HCT116 (cell line): ENCODE measurements around the gene ATG9A. TPM values are rescaled to one million over a fixed set of nuclear protein-coding genes. Genes with fewer than 3 reads are reported as not detected.

Experiments
- ATAC-seq: fragments of 200-7000 bp; cut with Tn5 transposase; 2 replicates; pipeline ENCODE4 v1.9.1; 2020; ENCODE audit warnings: mild to moderate bottlenecking, moderate library complexity
- BruUV-seq: library from RNA; stranded (reverse); fragments of 400-500 nt; replicated peaks from 2 replicates; lab custom pipeline; 2021; lab: Mats Ljungman, UMichigan
- CTCF ChIA-PET: fragments of 300-600 bp; sonication (Branson Sonifier 250); formaldehyde crosslinking; loops from one replicate; lab custom pipeline; 2021; ENCODE audit warnings: antibody characterized with exemption; lab: Charles Lee
- POLR2A ChIA-PET: fragments of 300-600, 350-600 bp; sonication (Branson Sonifier 250); formaldehyde crosslinking; loops from one replicate; lab custom pipeline; 2021; ENCODE audit warnings: antibody characterized with exemption; lab: Charles Lee
- RAD21 ChIA-PET, 2 experiments: fragments of 300-600 bp; sonication (Branson Sonifier 250); formaldehyde crosslinking; loops; one replicate each; lab custom pipeline; 2023; ENCODE audit warnings: low total read pairs in 2 of 2; ENCODE audit not compliant: uncharacterized antibody in 2 of 2, unreplicated experiment in 2 of 2, low non-redundant PET in 1 of 2; lab: Charles Lee
- DNase-seq: peaks from one replicate; pipeline ENCODE4 v3.0.0-alpha.2; 2010; ENCODE audit warnings: low read depth, low spot score
- H2AFZ ChIP-seq: fragments of 200-600 bp; shearing (Covaris generic), sonication (generic); 2 replicates; pipeline ENCODE4 v1.6.1; 2017; ENCODE audit warnings: low read depth, mixed run types, mixed read lengths, antibody characterized with exemption, low read length; ENCODE audit not compliant: poor library complexity, severe bottlenecking
- H3K27ac ChIP-seq: 2 replicates; pipeline ENCODE4 v1.5.1; 2012; ENCODE audit warnings: low read depth, low read length
- H3K27me3 ChIP-seq: fragments of 200-600 bp; sonication (generic); 2 replicates; pipeline ENCODE4 v1.6.1; 2016; ENCODE audit warnings: mixed run types, low read length, mixed read lengths; ENCODE audit not compliant: insufficient read depth
- H3K36me3 ChIP-seq, 2 experiments: fragments of 200-500 bp in 1 of 2; fragments of 200-600 bp in 1 of 2; sonication (Bioruptor generic) in 1 of 2; sonication (generic) in 1 of 2; 2 replicates each; pipeline versions ENCODE4 v1.5.1 to v1.6.1; 2014 to 2016; ENCODE audit warnings: low read length in 2 of 2, inconsistent platforms in 1 of 2, mixed read lengths in 1 of 2, mixed run types in 1 of 2; ENCODE audit not compliant: insufficient read depth in 2 of 2, control insufficient read depth in 1 of 2
- H3K4me1 ChIP-seq, 2 experiments: fragments of 200-600 bp in 1 of 2; sonication (generic) in 1 of 2; 2 replicates each; pipeline versions ENCODE4 v1.5.1 to v1.6.1; 2012 to 2017; ENCODE audit warnings: low read length in 2 of 2, inconsistent platforms in 1 of 2, mild to moderate bottlenecking in 1 of 2, mixed read lengths in 1 of 2, mixed run types in 1 of 2, moderate library complexity in 1 of 2; ENCODE audit not compliant: insufficient read depth in 2 of 2, control insufficient read depth in 1 of 2
- H3K4me2 ChIP-seq: fragments of 200-600 bp; sonication (generic); 2 replicates; pipeline ENCODE4 v1.6.1; 2017; ENCODE audit warnings: mixed run types, low read length, mixed read lengths
- H3K4me3 ChIP-seq, 2 experiments: fragments of 200-600 bp in 1 of 2; sonication (generic) in 1 of 2; replicated peaks in 1 of 2; 2 replicates each; pipeline ENCODE4 v1.5.1; 2011 to 2016; ENCODE audit warnings: low read length in 2 of 2, control low read depth in 1 of 2, low read depth in 1 of 2, mild to moderate bottlenecking in 1 of 2, mixed read lengths in 1 of 2, mixed run types in 1 of 2
- H3K79me2 ChIP-seq: fragments of 200-600 bp; sonication (generic); 2 replicates; pipeline ENCODE4 v1.6.1; 2017; ENCODE audit warnings: mild to moderate bottlenecking, mixed run types, low read length, moderate library complexity, mixed read lengths; ENCODE audit not compliant: insufficient read depth
- H3K9ac ChIP-seq: fragments of 200-600 bp; sonication (generic); 2 replicates; pipeline ENCODE4 v1.6.1; 2016; ENCODE audit warnings: low read length, mixed read lengths
- H3K9me2 ChIP-seq: fragments of 200-600 bp; sonication (generic), shearing (Covaris generic); 2 replicates; pipeline ENCODE4 v1.6.1; 2017; ENCODE audit warnings: mixed run types, mild to moderate bottlenecking, moderate library complexity; ENCODE audit not compliant: insufficient read depth
- H3K9me3 ChIP-seq, 2 experiments: fragments of 200-500 bp in 1 of 2; fragments of 200-600 bp in 1 of 2; sonication (Bioruptor generic) in 1 of 2; sonication (generic) in 1 of 2; 2 replicates each; pipeline ENCODE4 v1.6.1; 2014 to 2017; ENCODE audit warnings: low read length in 2 of 2, mixed read lengths in 2 of 2, inconsistent platforms in 1 of 2, low read depth in 1 of 2, mild to moderate bottlenecking in 1 of 2, mixed run types in 1 of 2, moderate library complexity in 1 of 2; ENCODE audit not compliant: control insufficient read depth in 1 of 2, insufficient read depth in 1 of 2
- H4K20me1 ChIP-seq: fragments of 200-600 bp; sonication (generic), shearing (Covaris generic); 2 replicates; pipeline ENCODE4 v1.6.1; 2017; ENCODE audit warnings: mixed run types, mild to moderate bottlenecking, moderate library complexity; ENCODE audit not compliant: insufficient read depth
- EZH2phosphoT487 ChIP-seq: fragments of 200-600 bp; IDR thresholded peaks from 2 replicates; pipeline ENCODE4 v1.6.1; 2018; ENCODE audit warnings: antibody characterized with exemption, borderline replicate concordance
- SIN3A ChIP-seq: IDR thresholded peaks from 2 replicates; pipeline ENCODE4 v1.6.1; 2012; ENCODE audit warnings: low read depth
- intact Hi-C: fragments of 100-400 bp; cut with micrococcal nuclease; formaldehyde crosslinking; loops from 2 replicates; pipeline ENCODE4 v1.10.0; 2022
- total RNA-seq: library from RNA; stranded (reverse); gene quantifications from one replicate; pipeline ENCODE4 v1.2.1, GENCODE V29; 2021; ENCODE audit not compliant: unreplicated experiment
- TF ChIP-seq, protein P1 (sequence below): IDR thresholded peaks from 2 replicates; pipeline ENCODE4 v1.6.1; 2012; ENCODE audit warnings: low read depth

ATG9A gene
- total RNA-seq, 1 experiment from 2014 or later: 51.8 TPM

DNA sequence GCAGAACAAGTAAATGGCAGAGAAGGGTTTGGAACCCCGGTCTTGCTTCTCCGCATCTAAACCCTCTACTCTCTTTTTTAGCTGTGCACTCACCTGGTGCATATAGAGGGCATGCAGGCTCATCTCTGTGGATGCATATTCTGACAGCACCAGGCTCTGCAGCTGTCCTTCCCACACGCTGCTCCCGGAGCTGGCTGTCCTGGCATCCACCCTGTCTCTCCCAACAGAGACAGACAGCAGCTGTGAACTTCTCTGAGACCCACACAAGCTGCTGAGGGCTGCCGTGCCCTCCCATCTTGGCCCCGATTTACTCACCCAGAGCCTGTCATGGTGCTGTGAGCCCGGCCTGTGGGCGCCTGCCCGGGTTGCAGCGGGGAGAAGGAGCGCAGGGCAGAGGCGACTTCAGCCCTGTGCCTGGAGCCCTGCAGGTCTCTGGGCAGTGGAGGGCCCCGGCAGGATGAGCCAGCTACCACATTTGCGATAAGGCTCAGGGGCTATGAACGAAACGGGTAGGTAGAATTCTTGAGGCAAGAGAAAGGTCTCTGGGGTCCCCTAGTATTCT is 7.4 kb downstream of the ATG9A start:
- Histone ChIP-seq H3K27me3 (no peaks in the 10 kb centered on the region), H3K4me2 (no peak overlapping the region), H3K4me3 (no peak overlapping the region), H3K9ac (no peak overlapping the region), H3K27ac (no peak overlapping the region), H3K9me2 (no peaks in the 10 kb centered on the region), H3K4me1 (peaks cover 9 to 27% of the 10 kb centered on the region in 2 experiments; a peak in 3 of 4 replicates), H3K9me3 (no peaks in the 10 kb centered on the region)
- DNase-seq (no peak), ATAC-seq (no peak)
- no TSS peak for BruUV-seq
- ChIA-PET POLR2A (no interaction called here), RAD21 (no interaction called here)
- TF ChIP-seq, protein P1, sequence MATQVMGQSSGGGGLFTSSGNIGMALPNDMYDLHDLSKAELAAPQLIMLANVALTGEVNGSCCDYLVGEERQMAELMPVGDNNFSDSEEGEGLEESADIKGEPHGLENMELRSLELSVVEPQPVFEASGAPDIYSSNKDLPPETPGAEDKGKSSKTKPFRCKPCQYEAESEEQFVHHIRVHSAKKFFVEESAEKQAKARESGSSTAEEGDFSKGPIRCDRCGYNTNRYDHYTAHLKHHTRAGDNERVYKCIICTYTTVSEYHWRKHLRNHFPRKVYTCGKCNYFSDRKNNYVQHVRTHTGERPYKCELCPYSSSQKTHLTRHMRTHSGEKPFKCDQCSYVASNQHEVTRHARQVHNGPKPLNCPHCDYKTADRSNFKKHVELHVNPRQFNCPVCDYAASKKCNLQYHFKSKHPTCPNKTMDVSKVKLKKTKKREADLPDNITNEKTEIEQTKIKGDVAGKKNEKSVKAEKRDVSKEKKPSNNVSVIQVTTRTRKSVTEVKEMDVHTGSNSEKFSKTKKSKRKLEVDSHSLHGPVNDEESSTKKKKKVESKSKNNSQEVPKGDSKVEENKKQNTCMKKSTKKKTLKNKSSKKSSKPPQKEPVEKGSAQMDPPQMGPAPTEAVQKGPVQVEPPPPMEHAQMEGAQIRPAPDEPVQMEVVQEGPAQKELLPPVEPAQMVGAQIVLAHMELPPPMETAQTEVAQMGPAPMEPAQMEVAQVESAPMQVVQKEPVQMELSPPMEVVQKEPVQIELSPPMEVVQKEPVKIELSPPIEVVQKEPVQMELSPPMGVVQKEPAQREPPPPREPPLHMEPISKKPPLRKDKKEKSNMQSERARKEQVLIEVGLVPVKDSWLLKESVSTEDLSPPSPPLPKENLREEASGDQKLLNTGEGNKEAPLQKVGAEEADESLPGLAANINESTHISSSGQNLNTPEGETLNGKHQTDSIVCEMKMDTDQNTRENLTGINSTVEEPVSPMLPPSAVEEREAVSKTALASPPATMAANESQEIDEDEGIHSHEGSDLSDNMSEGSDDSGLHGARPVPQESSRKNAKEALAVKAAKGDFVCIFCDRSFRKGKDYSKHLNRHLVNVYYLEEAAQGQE: no peak
- TF ChIP-seq SIN3A (no peak), EZH2phosphoT487 (no peak)
- TF ChIP-seq, all 23 proteins: peak for 0
- CTCF ChIA-PET: no interaction called here
- no peaks in the 10 kb centered on the region for H3K79me2 ChIP-seq
- intact Hi-C loops: no loop called here
- H4K20me1 ChIP-seq: no peaks in the 10 kb centered on the region
- no peak overlapping the region for H2AFZ ChIP-seq
- peaks cover 25 to 26% of the 10 kb centered on the region in 2 experiments; a peak in 3 of 4 replicates for H3K36me3 ChIP-seq
